A549 (cell line): Measurements from ENCODE around the gene HEBP1. TPM values are rescaled to one million over a fixed set of nuclear protein-coding genes. Genes with fewer than 3 reads are reported as not detected.
A peak's percentile ranks its signal among the peaks of the same experiment; 100 is the strongest.

Experiments
- ATAC-seq, 2 experiments: fragments of 200-7000 bp in 1 of 2; fragments of >200 bp in 1 of 2; cut with Nextera tagmentation in 1 of 2; cut with Tn5 transposase in 1 of 2; 3 replicates each; pipeline versions ENCODE4 v1.8.0 to v1.9.1; 2018 to 2020; ENCODE audit warnings: mild to moderate bottlenecking in 1 of 2, moderate library complexity in 1 of 2
- CTCF ChIA-PET: fragments of 300-600 bp; sonication (Branson Sonifier 250); formaldehyde crosslinking; extraction: SDS; loops from one replicate; lab custom pipeline; 2021; ENCODE audit warnings: antibody characterized with exemption, inconsistent platforms; lab: Yijun Ruan, JAX
- POLR2A ChIA-PET: fragments of 350-600 bp; formaldehyde crosslinking; extraction: SDS; loops from one replicate; lab custom pipeline; 2021; ENCODE audit warnings: antibody characterized with exemption, inconsistent platforms; lab: Yijun Ruan, JAX
- DNase-seq, 2 experiments: peaks; one replicate each; pipeline versions ENCODE4 v3.0.0 to v3.0.0-alpha.2; 2011 to 2016; ENCODE audit warnings: low read depth in 1 of 2, low spot score in 1 of 2
- FAIRE-seq: peaks from 2 replicates; lab custom pipeline; 2011; peaks lifted over from hg19 to GRCh38; lab: Jason Lieb, UNC
- H3K27ac ChIP-seq, 2 experiments: fragments of >200 bp; sonication (Bioruptor Twin); formaldehyde crosslinking; 3 replicates each; pipeline ENCODE4 v1.5.1; 2016 to 2017
- H3K4me1 ChIP-seq: fragments of >200 bp; sonication (Bioruptor Twin); formaldehyde crosslinking; 3 replicates; pipeline ENCODE4 v1.6.1; 2016
- H3K4me2 ChIP-seq: fragments of >200 bp; sonication (Bioruptor Twin); formaldehyde crosslinking; 3 replicates; pipeline ENCODE4 v1.6.1; 2016
- H3K4me3 ChIP-seq: fragments of >200 bp; sonication (Bioruptor Twin); formaldehyde crosslinking; 3 replicates; pipeline ENCODE4 v1.5.1; 2016
- H3K9me3 ChIP-seq: fragments of >200 bp; sonication (Bioruptor Twin); formaldehyde crosslinking; 3 replicates; pipeline ENCODE4 v1.6.1; 2016
- CEBPB ChIP-seq, 2 experiments: fragments of >200 bp in 1 of 2; sonication (Bioruptor Twin) in 1 of 2; formaldehyde crosslinking in 1 of 2; IDR thresholded peaks; 2 replicates each; pipeline ENCODE4 v1.6.1; 2012 to 2016
- EHF ChIP-seq: fragments of 250-450 bp; sonication (Bioruptor Pico); IDR thresholded peaks from 2 replicates; pipeline ENCODE4 v1.5.0; 2020; ENCODE audit warnings: mild to moderate bottlenecking
- FOSL2 ChIP-seq, 2 experiments: fragments of 450-650 bp in 1 of 2; fragments of >200 bp in 1 of 2; sonication (Bioruptor Twin) in 1 of 2; formaldehyde crosslinking; IDR thresholded peaks; 2 replicates each; pipeline versions ENCODE4 v1.5.0 to v1.6.1; 2016 to 2020; ENCODE audit warnings: mild to moderate bottlenecking in 1 of 2, moderate library complexity in 1 of 2
- HDAC2 ChIP-seq: fragments of 200-600 bp; sonication (generic); IDR thresholded peaks from 2 replicates; pipeline ENCODE4 v1.6.1; 2016
- HEYL ChIP-seq: fragments of 250-450 bp; sonication (Bioruptor Pico); IDR thresholded peaks from 2 replicates; pipeline ENCODE4 v1.8.0; 2021; ENCODE audit warnings: mild to moderate bottlenecking, moderate library complexity
- HOXA7 ChIP-seq: fragments of 250-450 bp; sonication (Bioruptor Pico); IDR thresholded peaks from 2 replicates; pipeline ENCODE4 v1.5.0; 2020; ENCODE audit warnings: mild to moderate bottlenecking, moderate library complexity
- HOXB5 ChIP-seq: fragments of 250-450 bp; sonication (Bioruptor Pico); IDR thresholded peaks from 2 replicates; pipeline ENCODE4 v1.5.0; 2020; ENCODE audit warnings: mild to moderate bottlenecking, moderate library complexity
- MAFK ChIP-seq: fragments of 450-650 bp; IDR thresholded peaks from 2 replicates; pipeline ENCODE4 v1.6.1; 2014; ENCODE audit not compliant: partially characterized antibody
- NFE2L2 ChIP-seq: fragments of 150-350 bp; conservative IDR thresholded peaks from 2 replicates; pipeline ENCODE4 v1.6.1; 2014; ENCODE audit warnings: low read length
- NR3C1 ChIP-seq: fragments of >200 bp; sonication (Bioruptor Twin); formaldehyde crosslinking; IDR thresholded peaks from 3 replicates; pipeline ENCODE4 v1.6.1; 2017
- PHF8 ChIP-seq: fragments of 200-600 bp; sonication (generic); IDR thresholded peaks from 2 replicates; pipeline ENCODE4 v1.6.1; 2016; ENCODE audit warnings: low read depth, mild to moderate bottlenecking, antibody characterized with exemption, moderate library complexity, borderline replicate concordance
- POLR2AphosphoS2 ChIP-seq: conservative IDR thresholded peaks from 2 replicates; pipeline ENCODE4 v1.6.1; 2012; ENCODE audit warnings: low read length, improper control_type of control experiment, inconsistent platforms
- RAD21 ChIP-seq, 2 experiments: fragments of >200 bp in 1 of 2; sonication (Bioruptor Twin) in 1 of 2; formaldehyde crosslinking in 1 of 2; IDR thresholded peaks in 1 of 2; conservative IDR thresholded peaks in 1 of 2; 2 replicates in 1 of 2; 3 replicates in 1 of 2; pipeline ENCODE4 v1.6.1; 2012 to 2018; ENCODE audit warnings: inconsistent platforms in 1 of 2
- TFCP2L1 ChIP-seq: fragments of 250-450 bp; sonication (Bioruptor Pico); IDR thresholded peaks from 2 replicates; pipeline ENCODE4 v1.5.0; 2021; ENCODE audit warnings: mild to moderate bottlenecking
- ZC3H11A ChIP-seq: fragments of 450-650 bp; IDR thresholded peaks from 2 replicates; pipeline ENCODE4 v1.6.1; 2014; ENCODE audit warnings: antibody characterized with exemption, mild to moderate bottlenecking
- WGBS: methylation state at CpG from one replicate; pipeline ENCODE4 v1.1.6; 2017; ENCODE audit errors: missing lambda C conversion rate; 5-methylcytosine and 5-hydroxymethylcytosine counted together
- polyA plus RNA-seq, 4 experiments: library from polyadenylated mRNA; depleted of rRNA in 3 of 4; stranded (reverse); fragments of >200 nt; fragmentation: RNase III in 1 of 4; extraction: RNeasy Plus Mini Kit Qiagen cat#74134 plus additional on column Dnase treatment in 1 of 4; gene quantifications; 2 replicates in 3 of 4; 3 replicates in 1 of 4; pipeline ENCODE4 v1.2.3, GENCODE V29; 2011 to 2017
- TF ChIP-seq, protein P1 (sequence below): fragments of 250-450 bp; sonication (Bioruptor Pico); IDR thresholded peaks from 2 replicates; pipeline ENCODE4 v1.5.0; 2021; ENCODE audit warnings: mild to moderate bottlenecking, moderate library complexity, borderline replicate concordance
- TF ChIP-seq, protein P2 (sequence below): IDR thresholded peaks from 2 replicates; pipeline ENCODE4 v1.6.1; 2012; ENCODE audit warnings: low read depth, borderline replicate concordance

HEBP1 gene
- polyA plus RNA-seq, 2 of the 4 experiments (the other 2 are of a cell fraction) = 24.8 to 48.9 TPM

DNA sequence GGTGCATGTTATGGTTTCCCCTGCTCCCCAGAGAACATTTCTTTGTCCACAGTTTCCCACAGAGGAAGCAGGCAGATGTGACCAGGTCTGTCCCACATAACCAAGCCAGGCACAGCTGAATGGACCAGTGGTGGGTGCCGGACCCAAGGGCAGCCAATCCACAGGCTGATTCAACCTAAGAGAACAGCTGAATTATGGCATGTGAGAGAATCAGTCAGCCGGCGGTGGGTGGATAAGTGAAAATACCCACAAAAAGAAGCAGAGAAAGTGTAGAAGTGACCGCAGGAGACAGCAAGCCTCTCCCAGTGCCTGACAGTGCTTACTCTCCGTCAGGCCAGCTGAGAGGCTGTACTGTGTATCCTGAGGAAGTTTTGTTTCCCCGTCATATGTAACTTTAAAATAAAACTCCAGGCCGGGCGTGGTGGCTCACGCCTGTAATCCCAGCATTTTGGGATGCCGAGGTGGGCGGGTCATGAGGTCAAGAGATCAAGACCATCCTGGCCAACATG lies 63.0 kb downstream of the HEBP1 start:
- no peak for FAIRE-seq
- POLR2A ChIA-PET = no interaction called here
- Histone ChIP-seq H3K9me3 (no peaks in the 10 kb centered on the region), H3K4me3 (no peak overlapping the region), H3K4me2 (no peak overlapping the region), H3K4me1 (no peaks in the 10 kb centered on the region), H3K27ac (no peak overlapping the region)
- CTCF ChIA-PET = interaction anchor here (1.8 kb wide), 1 partner anchor 47 kb away, joined by 5 read pairs; no protein-coding TSS in a partner anchor
- WGBS = 93% methylated on average over 11 of the region's 11 CpGs
- no peak for DNase-seq
- no peak for ATAC-seq
- TF ChIP-seq NFE2L2 = no peak
- no peak for TF ChIP-seq EHF
- TF ChIP-seq, protein P1, sequence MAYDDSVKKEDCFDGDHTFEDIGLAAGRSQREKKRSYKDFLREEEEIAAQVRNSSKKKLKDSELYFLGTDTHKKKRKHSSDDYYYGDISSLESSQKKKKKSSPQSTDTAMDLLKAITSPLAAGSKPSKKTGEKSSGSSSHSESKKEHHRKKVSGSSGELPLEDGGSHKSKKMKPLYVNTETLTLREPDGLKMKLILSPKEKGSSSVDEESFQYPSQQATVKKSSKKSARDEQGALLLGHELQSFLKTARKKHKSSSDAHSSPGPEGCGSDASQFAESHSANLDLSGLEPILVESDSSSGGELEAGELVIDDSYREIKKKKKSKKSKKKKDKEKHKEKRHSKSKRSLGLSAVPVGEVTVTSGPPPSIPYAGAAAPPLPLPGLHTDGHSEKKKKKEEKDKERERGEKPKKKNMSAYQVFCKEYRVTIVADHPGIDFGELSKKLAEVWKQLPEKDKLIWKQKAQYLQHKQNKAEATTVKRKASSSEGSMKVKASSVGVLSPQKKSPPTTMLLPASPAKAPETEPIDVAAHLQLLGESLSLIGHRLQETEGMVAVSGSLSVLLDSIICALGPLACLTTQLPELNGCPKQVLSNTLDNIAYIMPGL (CRISPR knock-in tag) = no peak

DNA sequence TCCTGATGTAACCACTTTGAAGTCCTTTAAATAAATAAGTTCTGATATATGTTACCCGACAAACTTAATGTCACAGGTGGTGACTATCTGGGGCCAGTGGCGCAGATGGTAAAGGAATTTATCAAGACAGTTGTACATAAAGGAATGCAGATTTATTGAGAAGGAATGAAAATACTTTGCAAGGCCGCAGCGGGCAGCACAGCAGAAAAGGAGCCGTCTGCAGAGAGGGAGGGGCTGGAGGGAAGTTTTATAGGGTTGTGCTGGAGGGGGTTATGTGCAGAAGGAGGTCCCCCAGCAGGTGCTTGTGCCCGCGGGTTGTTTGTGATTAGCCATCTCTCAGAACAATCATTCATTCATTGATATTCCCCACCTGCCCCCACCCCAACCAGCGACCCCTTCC lies 65.5 kb downstream of the HEBP1 start:
- ChIA-PET CTCF (interaction anchor here (0.7 to 2.0 kb wide), 2 partner anchors 19 to 49 kb away, joined by 3 to 7 read pairs; no protein-coding TSS in a partner anchor), POLR2A (no interaction called here)
- DNase-seq (no peak), ATAC-seq (no peak), FAIRE-seq (no peak)
- WGBS = 86% methylated on average over 8 of the region's 8 CpGs
- Histone ChIP-seq H3K9me3 (no peaks in the 10 kb centered on the region), H3K4me2 (no peak overlapping the region), H3K27ac (no peak overlapping the region), H3K4me3 (no peak overlapping the region), H3K4me1 (no peaks in the 10 kb centered on the region)
- TF ChIP-seq MAFK (no peak), POLR2AphosphoS2 (0 out of 2 replicates have a peak, but pooled peaks have one; percentile 25)

DNA sequence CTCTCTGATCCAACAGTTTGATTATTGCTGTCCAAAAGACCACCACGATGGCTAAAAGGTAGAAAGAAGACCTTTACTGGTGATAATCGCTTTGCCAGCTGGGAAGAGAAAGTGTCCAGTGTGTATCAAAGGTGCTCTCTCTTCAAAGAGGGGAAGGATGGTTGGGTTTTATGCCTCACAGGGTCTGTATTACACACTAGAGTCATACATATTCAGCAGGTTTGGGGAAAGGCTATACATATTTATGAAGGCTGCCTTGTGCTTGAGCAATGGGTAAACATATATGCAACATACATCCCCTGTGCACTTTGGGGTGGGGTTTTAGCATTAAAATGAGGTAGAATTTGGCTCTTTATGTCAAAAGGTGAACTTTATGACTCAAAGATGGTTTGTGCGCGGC lies 66.3 kb downstream of the HEBP1 start:
- 90% methylated on average over 4 of the region's 4 CpGs for WGBS

DNA sequence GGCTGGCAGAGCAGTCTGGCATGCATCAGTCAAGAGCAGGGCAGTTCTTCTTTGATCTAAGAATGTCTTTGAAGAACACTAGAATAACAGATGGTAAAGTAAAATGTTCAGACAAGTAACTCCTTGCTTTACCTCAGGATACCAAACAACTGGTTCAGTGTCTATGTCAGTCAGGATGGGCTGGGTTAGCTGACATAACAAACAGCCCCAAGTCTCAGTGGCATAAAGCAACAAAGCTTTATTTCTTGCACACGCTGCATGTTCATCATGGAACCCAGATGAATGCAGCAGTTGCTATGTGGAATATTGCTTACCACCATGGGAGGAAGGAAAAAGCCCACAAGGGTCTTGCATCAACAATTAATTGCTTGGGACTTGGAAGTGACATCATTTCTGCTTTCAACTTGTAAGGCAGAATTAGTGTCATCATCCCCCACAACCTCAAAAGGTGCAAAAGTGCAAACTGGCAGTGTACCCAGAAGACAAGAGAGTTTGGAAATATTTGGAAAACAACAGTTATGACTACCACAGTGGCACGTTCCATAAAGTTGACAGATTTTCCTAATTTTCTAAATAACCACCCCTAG lies 69.3 kb downstream of the HEBP1 start:
- H3K4me2 ChIP-seq = no peak overlapping the region
- POLR2A ChIA-PET = no interaction called here
- no peak overlapping the region for H3K27ac ChIP-seq
- FAIRE-seq = no peak
- TF ChIP-seq PHF8 (no peak), FOSL2 (IDR thresholded peaks at IDR 0.05) (no peak), FOSL2 (CRISPR knock-in tag; IDR thresholded peaks at IDR 0.05) (no peak), NR3C1 (no peak), CEBPB (IDR thresholded peaks at IDR 0.05) (no peak), POLR2AphosphoS2 (no peak; the same call in 1 of the 2 replicates), HDAC2 (no peak), HOXB5 (CRISPR knock-in tag) (no peak)
- TF ChIP-seq, protein P2, sequence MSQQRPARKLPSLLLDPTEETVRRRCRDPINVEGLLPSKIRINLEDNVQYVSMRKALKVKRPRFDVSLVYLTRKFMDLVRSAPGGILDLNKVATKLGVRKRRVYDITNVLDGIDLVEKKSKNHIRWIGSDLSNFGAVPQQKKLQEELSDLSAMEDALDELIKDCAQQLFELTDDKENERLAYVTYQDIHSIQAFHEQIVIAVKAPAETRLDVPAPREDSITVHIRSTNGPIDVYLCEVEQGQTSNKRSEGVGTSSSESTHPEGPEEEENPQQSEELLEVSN = no peak
- TF ChIP-seq, all 56 proteins: peak for 0
- 90% methylated on average over 2 of the region's 2 CpGs for WGBS
- no peak for DNase-seq
- no peak for ATAC-seq
- Histone ChIP-seq H3K4me1 (peaks cover 15% of the 10 kb centered on the region), H3K4me3 (no peak overlapping the region), H3K9me3 (no peaks in the 10 kb centered on the region)
- CTCF ChIA-PET = interaction anchor here (1.1 to 1.4 kb wide), 3 partner anchors 15 to 282 kb away, joined by 3 to 6 read pairs (median 4); no protein-coding TSS in a partner anchor

More for the DNA sequence above, 66.3 kb downstream of the HEBP1 start:
- no peak overlapping the region for H3K4me3 ChIP-seq
- FAIRE-seq (no peak), DNase-seq (no peak), ATAC-seq (peak in 1 of 2 experiments; percentile 9; a peak in 2 of 6 replicates)
- ChIA-PET POLR2A (no interaction called here), CTCF (interaction anchor here (0.7 to 2.0 kb wide), 2 partner anchors 18 to 50 kb away, joined by 3 to 7 read pairs; no protein-coding TSS in a partner anchor)
- no peak overlapping the region for H3K27ac ChIP-seq
- H3K9me3 ChIP-seq = no peaks in the 10 kb centered on the region
- no peak for TF ChIP-seq HOXA7 (CRISPR knock-in tag)
- 0 out of 2 replicates have a peak, but pooled peaks have one; percentile 54 for TF ChIP-seq TFCP2L1 (CRISPR knock-in tag)
- no peak for TF ChIP-seq ZC3H11A
- no peak for TF ChIP-seq HEYL (CRISPR knock-in tag)
- no peak for TF ChIP-seq RAD21 (conservative IDR thresholded peaks at IDR 0.05 in 1 of 2, IDR thresholded peaks at IDR 0.05 in 1 of 2)
- H3K4me1 ChIP-seq = no peaks in the 10 kb centered on the region
- H3K4me2 ChIP-seq = no peak overlapping the region
